Activated CD4-positive, alpha-beta memory T cell treated with anti-CD3 and anti-CD28 coated beads, Interleukin-2, amount 10 ng/mL, durations not matched to agents 7 days and 5 days (primary cell): ENCODE results near the gene FAM9A. TPM values are rescaled to one million over a fixed set of nuclear protein-coding genes. Genes with fewer than 3 reads are reported as not detected.

Source experiments
- CTCF ChIA-PET: fragments of 350-600 bp; sonication (Branson Sonifier 250); formaldehyde crosslinking; loops from one replicate; lab custom pipeline; 2021; ENCODE audit warnings: antibody characterized with exemption, inconsistent platforms; lab: Charles Lee
- POLR2A ChIA-PET: fragments of 350-600 bp; sonication (Branson Sonifier 250); formaldehyde crosslinking; loops from one replicate; lab custom pipeline; 2021; ENCODE audit warnings: antibody characterized with exemption; lab: Charles Lee
- DNase-seq: peaks from one replicate; pipeline ENCODE4 v3.0.0-alpha.2; 2020
- H3K27ac Mint-ChIP-seq: one replicate; pipeline ENCODE4 v1.8.0; 2021; ENCODE audit warnings: mild to moderate bottlenecking, mixed read lengths
- H3K27me3 Mint-ChIP-seq: one replicate; pipeline ENCODE4 v1.8.0; 2021; ENCODE audit warnings: mixed read lengths
- H3K36me3 Mint-ChIP-seq: one replicate; pipeline ENCODE4 v1.8.0; 2021; ENCODE audit warnings: low read depth, mixed read lengths
- H3K4me1 Mint-ChIP-seq: one replicate; pipeline ENCODE4 v1.8.0; 2021; ENCODE audit warnings: mixed read lengths
- H3K4me3 Mint-ChIP-seq: one replicate; pipeline ENCODE4 v1.8.0; 2021; ENCODE audit warnings: mild to moderate bottlenecking, mixed read lengths
- H3K9me3 Mint-ChIP-seq: one replicate; pipeline ENCODE4 v1.8.0; 2021; ENCODE audit warnings: mixed read lengths
- total RNA-seq, 2 experiments: library from RNA; stranded (reverse); gene quantifications; one replicate each; pipeline ENCODE4 v1.2.3, GENCODE V29; 2021

Gene FAM9A
- total RNA-seq, 2 experiments from 2014 or later = not detected

GRCh38 chrX:8743126-8743732, 58.0 kb downstream of the FAM9A start:
- peak; percentile 52 for DNase-seq
- Mint-ChIP-seq H3K27ac (no peak overlapping the region), H3K4me3 (no peak overlapping the region), H3K4me1 (no peaks in the 10 kb centered on the region), H3K9me3 (no peaks in the 10 kb centered on the region), H3K27me3 (peaks cover 2% of the 10 kb centered on the region), H3K36me3 (no peaks in the 10 kb centered on the region)
- ChIA-PET CTCF (interaction anchor here (0.6 to 2.4 kb wide), 4 partner anchors 9 to 482 kb away, joined by 4 to 9 read pairs (median 6); no protein-coding TSS in a partner anchor), POLR2A (no interaction called here)

- Mint-ChIP-seq H3K4me1 (no peaks in the 10 kb centered on the region), H3K9me3 (no peaks in the 10 kb centered on the region), H3K4me3 (no peak overlapping the region), H3K36me3 (no peaks in the 10 kb centered on the region), H3K27ac (no peak overlapping the region), H3K27me3 (peaks cover 2% of the 10 kb centered on the region)
- CTCF ChIA-PET = interaction anchor here (1.0 to 2.4 kb wide), 2 partner anchors 10 to 69 kb away, joined by 3 to 9 read pairs; no protein-coding TSS in a partner anchor
- POLR2A ChIA-PET = no interaction called here
- DNase-seq = no peak
These were observed 59.2 kb downstream of the FAM9A start for GRCh38 chrX:8741981-8742380.

Other genes with a start within 250 kb of the FAM9A start
- not detected for gene ANOS1, start 69.2 kb downstream of the FAM9A start, total RNA-seq
- gene FAM9B, start 232.7 kb upstream of the FAM9A start, total RNA-seq = not detected